Left hindlimb (tissue), 1 donor: ENCODE data around the gene GFPT2.

ENCODE experiments used
- DNase-seq: peaks from one replicate; pipeline ENCODE4 v3.0.0-alpha.2; 2018

The GFPT2 gene

GRCh38 chr5:180332861-180333260 lies 20.3 kb downstream of the GFPT2 start:
- DNase-seq = no peak

DNA sequence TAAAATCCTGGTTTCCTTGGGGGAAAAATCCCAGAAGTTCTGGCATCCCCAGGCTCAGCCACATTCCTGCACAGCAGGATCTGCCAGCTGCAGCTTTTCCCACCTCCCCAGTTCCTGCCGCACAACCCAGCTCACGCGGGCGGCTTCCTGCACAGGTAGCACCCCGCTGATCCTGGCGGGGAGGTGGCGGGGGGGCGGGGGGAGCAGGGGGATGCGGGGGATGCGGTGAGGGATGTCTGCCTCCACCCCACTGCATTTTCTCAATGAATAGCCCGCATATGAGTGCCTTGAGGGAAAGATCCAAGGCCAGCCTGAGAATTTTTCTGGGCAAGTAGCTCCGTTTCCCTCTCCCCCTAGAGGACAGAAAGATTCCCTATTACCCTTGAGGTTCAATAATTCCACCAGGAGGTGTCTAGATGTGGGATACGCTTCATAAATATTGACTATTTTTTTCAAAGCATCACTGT lies 21.1 kb downstream of the GFPT2 start:
- DNase-seq = no peak

GRCh38 chr5:180331647-180331950 lies 21.5 kb downstream of the GFPT2 start:
- no peak for DNase-seq

DNA sequence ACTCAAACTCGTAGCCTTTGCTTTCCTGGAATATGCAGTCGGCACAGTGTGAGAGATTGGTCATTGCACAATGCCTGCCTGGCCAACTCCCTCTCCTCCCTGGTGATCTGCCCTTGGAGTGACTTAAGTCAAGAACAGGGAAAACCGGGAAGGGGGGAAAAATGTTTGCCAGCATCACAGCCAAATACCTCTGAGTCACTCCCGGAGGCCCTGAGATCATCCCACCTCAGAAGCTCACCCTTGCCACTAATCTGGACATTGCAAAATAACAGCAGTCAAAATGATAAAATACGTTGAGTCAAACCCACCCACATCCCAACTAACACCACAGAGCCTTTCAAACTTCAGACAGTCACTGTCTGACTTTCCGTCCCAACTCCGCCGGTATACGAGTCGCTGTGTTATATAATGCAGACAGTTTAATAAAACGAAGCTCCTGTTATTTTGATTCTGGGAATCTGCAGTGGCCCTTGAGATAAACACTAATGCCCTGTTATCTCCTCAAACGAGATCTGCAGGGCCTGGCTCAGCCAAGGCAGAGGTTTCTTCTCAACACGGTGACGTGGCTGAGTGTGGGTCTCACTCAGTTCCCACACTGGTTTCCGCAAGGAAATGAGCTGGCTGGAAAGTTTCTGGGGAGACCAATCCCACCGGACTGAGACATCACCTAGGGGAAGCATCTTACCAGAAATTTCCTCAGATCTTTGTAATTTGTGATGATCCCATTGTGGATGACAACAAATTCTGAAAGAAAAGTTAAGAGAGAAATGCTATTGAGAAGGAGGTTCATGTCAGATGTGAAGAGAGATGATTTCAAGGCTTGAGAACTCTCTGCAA lies 22.1 kb downstream of the GFPT2 start:
- DNase-seq = no peak

- no peak for DNase-seq
Observed at GRCh38 chr5:180330270-180330648, 22.9 kb downstream of the GFPT2 start.

DNA sequence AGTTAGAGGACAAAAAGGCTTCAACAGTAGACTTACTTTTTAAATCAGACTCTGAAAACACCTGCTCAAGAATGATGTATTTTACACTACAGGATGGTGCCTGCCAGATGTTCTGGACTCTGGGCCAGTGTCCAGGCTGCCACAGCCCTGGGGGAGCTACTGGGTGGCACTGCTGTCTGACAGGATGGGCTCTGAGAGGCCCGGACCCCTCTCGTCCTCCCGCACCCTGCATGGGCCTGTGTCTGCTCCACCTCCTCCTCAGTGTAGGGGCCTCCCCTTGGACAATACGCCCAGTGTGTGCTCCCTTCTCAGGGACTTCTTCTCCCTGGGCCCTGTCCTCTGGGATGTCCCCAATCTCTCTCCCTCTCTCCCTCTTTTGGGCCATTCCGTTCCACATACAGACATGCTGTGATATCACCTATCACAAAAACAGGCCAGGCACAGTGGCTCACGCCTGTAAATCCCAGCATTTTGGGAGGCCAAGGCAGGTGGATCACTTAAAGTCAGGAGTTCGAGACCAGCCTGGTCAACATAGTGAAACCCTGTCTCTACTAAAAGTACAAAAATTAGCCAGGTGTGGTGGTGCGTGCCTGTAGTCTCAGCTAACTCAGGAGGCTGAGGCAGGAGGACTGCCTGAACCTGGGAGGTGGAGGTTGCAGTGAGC lies 23.4 kb downstream of the GFPT2 start:
- DNase-seq = no peak

GRCh38 chr5:180329138-180329435 lies 24.0 kb downstream of the GFPT2 start:
- DNase-seq = no peak

GRCh38 chr5:180328296-180329137 lies 24.6 kb downstream of the GFPT2 start:
- DNase-seq = peak; percentile 60

DNA sequence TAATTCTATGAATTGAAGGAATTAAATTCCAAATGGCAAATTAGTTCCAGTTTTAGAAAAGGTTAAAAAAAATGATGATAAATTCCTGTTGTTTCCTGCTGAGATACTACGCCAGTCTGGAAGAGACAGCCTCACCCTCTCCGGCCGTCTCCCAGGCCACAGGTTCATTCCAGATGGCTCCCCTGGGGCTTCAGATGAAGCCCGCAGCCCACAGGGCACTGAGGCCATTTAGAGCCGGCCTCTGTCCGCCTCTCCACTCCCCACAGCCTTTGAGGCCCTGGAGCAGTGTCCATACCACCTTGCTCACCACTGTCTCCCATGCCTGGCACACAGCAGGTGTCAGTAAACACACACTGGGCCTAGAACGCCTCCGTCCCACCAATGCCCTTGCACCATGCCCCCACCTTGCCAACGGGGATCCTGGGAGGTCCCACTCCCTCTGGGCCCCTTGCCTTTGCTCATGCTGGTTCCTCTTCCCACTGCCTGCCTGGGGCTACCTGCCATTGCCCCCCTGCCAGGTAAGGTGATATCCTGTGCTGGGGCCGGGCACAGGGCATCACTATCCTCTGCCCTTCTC lies 26.1 kb downstream of the GFPT2 start:
- no peak for DNase-seq

DNA sequence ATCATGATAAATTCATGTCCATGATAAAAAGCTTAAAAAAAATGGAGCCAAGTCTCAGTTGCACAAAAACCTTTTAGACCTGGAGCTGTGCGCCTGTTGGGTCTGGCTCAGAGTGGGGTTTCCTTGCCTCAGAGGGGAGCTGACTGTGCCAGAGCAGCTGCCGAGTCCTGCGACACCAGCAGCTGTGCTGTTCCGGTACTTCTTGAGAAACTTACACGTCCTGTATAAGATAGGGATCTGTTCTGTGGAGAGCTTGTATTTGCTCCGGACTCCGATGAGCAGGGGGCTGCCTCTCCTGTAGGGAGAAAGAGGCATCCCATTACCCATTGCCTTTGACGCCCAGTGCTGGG lies 28.6 kb downstream of the GFPT2 start:
- DNase-seq = no peak

DNA sequence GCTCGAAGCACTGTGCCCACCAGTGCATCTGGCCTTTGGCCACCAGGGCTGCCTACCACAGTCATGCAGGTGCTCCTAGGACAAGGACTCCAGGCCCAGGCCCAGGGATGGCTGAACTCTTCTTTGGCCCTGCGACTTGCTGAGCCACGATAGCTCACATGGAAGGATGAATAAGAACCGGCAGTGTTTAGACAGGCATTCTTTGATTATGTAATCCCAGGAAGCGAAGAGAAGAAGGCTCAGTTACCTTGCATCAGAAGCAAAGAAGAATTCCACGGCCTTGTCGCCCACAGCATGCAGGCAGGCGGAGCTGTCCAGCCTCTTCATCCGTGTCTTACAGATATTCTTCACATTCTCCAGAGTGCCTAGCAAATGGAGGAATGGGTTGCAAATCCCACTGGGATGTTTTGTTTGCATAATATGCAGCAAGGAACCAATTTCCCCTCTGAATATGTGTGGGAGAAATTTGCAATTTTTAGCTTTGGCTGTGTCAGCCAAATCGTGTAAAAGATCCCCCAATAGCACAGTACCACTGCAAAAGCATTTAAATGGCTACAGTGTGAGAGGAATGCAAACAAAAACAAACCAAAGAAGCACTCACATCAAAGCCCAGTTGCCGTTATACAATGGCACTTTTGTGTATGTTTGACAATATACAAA lies 29.1 kb downstream of the GFPT2 start:
- no peak for DNase-seq

GRCh38 chr5:180323160-180323559 lies 30.0 kb downstream of the GFPT2 start:
- DNase-seq = no peak

DNA sequence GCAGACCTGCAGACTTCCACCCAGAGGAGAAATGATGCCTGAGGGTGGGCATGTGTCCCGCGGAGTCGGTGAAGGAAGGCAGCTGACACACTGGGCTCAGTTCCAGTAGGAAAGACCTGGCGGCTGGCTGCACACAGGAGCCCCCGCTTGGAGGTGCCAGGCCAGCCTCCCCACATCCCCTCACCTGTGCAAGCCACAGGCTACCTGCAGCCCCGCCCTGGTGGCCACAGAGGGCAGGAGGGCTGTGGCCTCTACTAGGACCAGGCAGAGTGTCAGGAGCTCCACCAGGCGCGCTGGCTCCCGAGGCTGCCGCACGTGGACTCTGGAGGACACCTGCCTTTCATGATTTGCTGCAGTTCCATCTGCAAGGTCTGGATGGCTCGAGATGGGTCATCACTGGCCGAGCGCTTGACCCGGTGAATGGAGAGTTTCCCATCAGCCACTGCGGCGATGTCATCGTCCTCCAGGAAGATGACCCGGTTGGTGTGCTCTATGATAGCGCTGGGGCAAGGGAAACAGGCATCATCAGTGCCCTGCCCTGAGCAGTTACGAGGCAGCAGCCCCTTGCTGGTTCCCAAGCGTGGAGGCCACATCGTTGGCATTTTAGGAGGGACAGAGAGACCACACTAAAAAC lies 34.6 kb downstream of the GFPT2 start:
- DNase-seq = no peak

GRCh38 chr5:180316586-180316985 lies 36.5 kb downstream of the GFPT2 start:
- no peak for DNase-seq

- no peak for DNase-seq
Observed at GRCh38 chr5:180315762-180316212, 37.3 kb downstream of the GFPT2 start.

DNA sequence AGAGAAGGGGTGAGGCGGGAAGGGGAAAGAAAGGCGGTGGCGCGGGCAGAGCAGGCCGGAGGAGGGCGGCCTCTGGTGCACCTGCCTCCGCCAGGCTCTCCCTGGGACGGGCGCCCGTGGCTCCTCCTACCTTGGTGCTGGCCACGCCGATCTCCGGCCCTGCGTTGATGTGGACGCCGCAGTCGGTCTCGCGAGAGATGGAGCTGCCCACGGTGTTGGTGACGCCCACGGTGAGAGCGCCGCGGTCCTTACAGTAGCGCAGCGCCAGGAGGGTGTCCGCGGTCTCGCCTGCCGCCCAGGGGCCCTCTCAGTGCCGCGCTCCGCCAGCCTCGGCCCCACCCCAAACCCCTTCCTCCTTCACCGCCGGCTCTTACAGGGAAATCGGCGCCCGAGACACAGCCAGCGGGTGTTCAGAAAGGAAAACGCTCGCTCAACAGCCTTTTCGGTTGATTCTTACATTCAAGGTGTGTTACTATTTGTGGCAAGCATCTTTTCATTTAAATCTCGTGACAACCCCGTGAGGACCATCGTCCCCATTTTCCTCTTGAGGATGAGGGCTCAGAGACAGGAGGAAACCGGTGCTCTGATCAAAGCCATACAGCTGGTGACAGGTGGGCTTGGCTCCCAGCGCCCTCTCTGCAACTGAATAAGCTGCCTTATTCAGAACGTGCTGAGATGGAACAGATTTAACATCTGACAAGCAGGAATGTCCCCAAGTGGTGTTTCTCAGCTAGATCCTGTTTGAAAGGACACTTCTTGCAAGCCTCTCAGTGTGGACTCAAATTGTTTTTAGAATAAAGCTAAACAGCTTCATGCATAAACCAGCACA lies 39.2 kb downstream of the GFPT2 start:
- peak; percentile 56 for DNase-seq

DNA sequence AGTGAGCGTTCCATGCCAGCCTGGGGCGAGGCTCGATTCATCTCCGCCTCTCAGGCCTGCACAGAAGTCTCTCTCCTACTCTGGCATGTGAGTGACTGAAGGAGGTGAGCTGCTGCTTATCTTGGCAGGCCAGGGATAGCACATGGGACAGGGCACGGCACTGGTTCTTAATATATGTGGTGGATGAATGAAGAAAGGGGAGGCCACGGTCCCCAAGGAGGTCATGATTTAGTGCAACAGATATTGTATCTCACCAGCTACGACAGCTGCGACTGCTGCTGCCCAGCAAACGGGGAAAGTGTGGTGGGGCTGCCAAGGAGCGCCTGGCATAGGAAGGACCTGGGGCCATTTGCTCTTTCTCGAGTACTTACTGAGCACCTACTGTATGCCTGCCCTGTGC lies 41.9 kb downstream of the GFPT2 start:
- peak; percentile 18 for DNase-seq

DNA sequence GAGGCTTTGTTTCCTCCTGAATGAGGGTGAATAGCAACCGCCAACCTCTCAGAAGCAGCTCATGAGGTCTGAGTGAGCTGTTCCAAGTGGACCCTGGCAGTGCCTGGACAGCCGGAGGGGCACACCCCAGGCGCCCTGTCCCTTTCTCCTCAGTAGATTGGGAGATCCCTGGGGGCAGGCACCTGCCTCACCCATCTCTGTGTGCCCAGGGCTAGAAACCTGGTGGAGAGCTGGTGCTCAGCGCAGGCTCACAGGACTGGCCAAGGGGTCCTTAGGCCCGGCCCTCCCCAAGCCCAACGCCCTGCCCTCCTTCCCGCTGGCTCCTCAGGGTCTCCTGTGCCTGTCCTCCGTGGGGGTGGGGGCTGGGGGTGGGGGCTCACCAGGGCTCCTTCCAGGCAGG lies 46.3 kb downstream of the GFPT2 start:
- DNase-seq = peak; percentile 12

- DNase-seq = no peak
Observed at GRCh38 chr5:180305481-180305880, 47.7 kb downstream of the GFPT2 start.

- DNase-seq = no peak
Observed at GRCh38 chr5:180304431-180305375, 48.4 kb downstream of the GFPT2 start.

DNA sequence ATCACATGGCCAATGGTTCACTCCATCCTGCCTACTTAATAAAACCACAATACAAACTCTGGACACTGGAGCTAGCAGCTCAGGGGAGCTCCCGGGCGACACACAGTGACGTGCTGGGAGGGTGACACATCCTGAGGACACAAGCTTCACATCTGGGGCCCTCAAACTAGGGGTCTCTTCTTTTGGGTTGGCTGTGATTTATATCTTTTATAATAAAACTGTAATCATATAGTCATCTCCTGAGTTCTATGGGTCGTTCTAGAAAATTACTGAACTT lies 49.2 kb downstream of the GFPT2 start:
- no peak for DNase-seq
